SJCRH30 (cell line): ENCODE results near the gene HENMT1. TPM values are rescaled to one million over a fixed set of nuclear protein-coding genes. Genes with fewer than 3 reads are reported as not detected.

ENCODE experiments used
- total RNA-seq: library from RNA; depleted of rRNA; stranded (reverse); fragments of >200 nt; shearing (Covaris generic); gene quantifications from 2 replicates; pipeline ENCODE4 v1.2.3, GENCODE V29; 2014; rRNA removed

Gene HENMT1
- total RNA-seq, 1 experiment from 2014 or later = not detected

Other genes starting within 250 kb of the HENMT1 start
- gene NBPF6, start 210.8 kb downstream of the HENMT1 start, total RNA-seq = 0.63 and 0.69 TPM in 2 replicates
- gene EEIG2, start 101.0 kb downstream of the HENMT1 start, total RNA-seq = 15.8 and 17.9 TPM in 2 replicates
- gene PRPF38B, start 31.2 kb upstream of the HENMT1 start, total RNA-seq = 30.9 and 43.5 TPM in 2 replicates
- 0.04 and 0.08 TPM in 2 replicates for gene FNDC7, start 51.8 kb upstream of the HENMT1 start, total RNA-seq
- 38.4 and 38.6 TPM in 2 replicates for gene STXBP3, start 85.6 kb upstream of the HENMT1 start, total RNA-seq
- 0.30 and 0.87 TPM in 2 replicates for gene AKNAD1, start 196.0 kb upstream of the HENMT1 start, total RNA-seq
- gene GPSM2, start 215.9 kb upstream of the HENMT1 start, total RNA-seq = 40.1 and 40.4 TPM in 2 replicates